DLD1 (cell line): ENCODE results near the gene OVOL2.

Experiments used
- in situ Hi-C: cut with HindIII; loops from 2 replicates; pipeline ENCODE4 v1.10.0; 2017; ENCODE audit warnings: low sequenced_read_pairs

OVOL2 gene

GRCh38 chr20:17992847-17993513 is 64.7 kb downstream of the OVOL2 start:
- in situ Hi-C loops: no loop called here

DNA sequence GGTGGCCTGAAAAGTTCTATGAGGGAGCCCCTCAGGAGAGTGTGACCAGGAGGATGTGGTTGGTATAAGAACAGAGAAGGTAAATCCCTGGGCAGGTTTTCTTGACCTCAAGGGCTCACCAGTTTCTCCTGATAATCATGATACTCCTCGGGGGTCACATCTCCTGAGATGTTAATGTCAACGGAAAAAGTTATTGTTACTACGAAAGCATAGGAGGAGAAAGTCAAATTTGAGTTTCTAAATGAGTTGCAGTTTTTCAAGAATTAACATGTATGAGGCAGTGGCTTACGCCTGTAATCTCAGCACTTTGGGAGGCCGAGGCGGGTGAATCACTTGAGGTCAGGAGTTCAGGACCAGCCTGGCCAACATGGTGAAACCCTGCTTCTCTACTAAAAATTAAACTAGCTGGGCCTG is 65.5 kb downstream of the OVOL2 start:
- in situ Hi-C loops: no loop called here

- in situ Hi-C loops: no loop called here
Measured at GRCh38 chr20:17990278-17990972, 67.3 kb downstream of the OVOL2 start.

DNA sequence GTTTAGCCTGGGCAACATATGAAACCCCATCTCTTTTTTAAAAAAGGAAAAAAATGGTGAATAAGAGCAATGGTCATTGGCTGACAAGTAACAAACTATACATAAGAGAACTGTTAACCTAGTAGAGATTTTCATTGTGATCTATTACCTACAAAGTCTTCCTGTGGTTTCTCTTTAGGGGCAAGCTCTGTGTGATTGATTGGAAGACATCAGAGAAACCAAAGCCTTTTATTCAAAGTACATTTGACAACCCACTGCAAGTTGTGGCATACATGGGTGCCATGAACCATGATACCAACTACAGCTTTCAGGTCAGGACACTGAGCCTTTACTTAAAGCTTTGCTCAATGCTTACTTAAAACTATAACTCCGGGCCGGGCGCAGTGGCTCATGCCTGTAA is 69.7 kb downstream of the OVOL2 start:
- in situ Hi-C loops: no loop called here

DNA sequence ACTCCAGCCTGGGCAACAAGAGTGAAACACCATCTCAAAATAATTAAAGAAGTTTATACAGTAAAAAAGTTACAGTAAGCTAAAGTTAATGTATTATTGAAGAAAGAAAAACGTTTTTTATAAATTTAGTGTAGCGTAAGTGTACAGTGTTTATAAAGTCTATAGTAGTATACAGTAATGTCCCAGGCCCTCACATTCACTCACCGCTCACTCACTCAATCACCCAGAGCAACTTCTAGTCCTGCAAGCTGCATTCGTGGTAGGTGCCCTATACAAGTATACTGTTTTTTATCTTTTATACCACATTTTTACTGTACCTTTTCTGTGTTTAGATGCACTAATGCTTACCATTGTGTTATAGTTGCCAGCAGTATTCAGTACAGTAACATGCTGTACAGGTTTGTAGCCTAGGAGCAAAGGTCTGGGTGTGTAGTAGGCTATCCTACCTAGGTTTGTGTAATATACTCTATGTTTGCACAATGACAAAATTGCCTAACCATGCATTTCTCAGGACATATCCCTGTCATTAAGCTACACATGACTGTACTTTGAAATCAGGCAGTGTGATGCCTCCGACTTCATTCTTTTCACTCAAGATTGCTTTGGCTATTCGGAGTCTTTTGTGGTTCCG is 72.2 kb downstream of the OVOL2 start:
- in situ Hi-C loops: no loop called here

- in situ Hi-C loops: no loop called here
Measured at GRCh38 chr20:17976305-17976704, 81.4 kb downstream of the OVOL2 start.
